ENCODE data around the gene TRIM54.
"Not testable (repeated sequence)": the region's sequence is repeated elsewhere in the genome, so short reads cannot be mapped to it uniquely, and the experiment has no call there.

Gene TRIM54

DNA sequence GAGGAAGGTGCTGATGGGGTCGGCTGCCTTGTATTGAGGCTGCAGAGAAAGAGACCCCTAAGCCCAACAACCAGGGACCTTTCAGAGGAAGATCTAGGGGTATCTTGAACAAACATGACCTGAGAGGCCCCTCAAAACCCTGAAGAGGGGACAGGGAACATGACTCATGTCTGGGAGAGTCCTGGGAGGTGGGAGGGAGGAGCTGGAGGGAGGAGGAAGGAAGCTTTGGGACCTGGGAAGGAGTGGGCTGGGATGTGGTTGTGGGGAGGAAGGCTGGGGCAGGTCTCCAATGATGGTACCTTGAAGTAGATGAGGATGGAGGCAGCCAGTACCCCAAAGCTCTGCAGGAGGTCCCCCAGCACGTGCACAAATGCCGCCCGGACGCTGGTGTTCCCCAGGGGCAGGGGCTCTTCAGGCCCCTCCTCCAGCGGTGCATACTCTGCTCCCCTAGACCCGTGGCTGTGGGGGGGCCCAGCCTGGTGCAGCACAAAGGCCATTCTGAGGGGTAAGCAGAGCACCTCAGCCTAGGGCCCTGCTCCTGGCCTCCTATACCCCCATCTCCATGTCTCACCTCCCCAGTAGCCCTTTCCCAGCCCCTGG, 25.3 kb upstream of the TRIM54 start:
- H3K4me3 ChIP-seq (ENCODE audit: low read depth, low read length): no peak overlapping the region

DNA sequence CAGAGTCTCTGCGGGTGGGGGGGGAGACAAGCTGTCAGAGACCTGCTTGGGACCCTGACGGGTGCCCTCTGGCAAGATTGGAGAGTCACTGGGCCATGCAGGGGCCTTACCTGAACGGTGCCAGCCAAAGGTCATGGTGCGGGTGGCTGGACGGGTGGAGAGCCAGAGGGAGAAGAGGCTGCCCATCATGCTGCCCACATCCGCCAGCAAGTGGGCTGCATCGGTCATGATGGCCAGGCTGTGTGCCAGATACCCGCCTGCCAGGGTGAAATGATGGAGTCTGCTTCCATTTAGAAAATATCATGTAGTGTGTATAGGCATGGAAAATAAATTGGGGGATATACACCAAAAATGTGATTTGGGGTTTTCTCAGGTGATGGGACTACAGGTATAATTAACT, 24.2 kb upstream of the TRIM54 start:
- no peak overlapping the region for H3K4me3 ChIP-seq (ENCODE audit: low read depth, low read length)

DNA sequence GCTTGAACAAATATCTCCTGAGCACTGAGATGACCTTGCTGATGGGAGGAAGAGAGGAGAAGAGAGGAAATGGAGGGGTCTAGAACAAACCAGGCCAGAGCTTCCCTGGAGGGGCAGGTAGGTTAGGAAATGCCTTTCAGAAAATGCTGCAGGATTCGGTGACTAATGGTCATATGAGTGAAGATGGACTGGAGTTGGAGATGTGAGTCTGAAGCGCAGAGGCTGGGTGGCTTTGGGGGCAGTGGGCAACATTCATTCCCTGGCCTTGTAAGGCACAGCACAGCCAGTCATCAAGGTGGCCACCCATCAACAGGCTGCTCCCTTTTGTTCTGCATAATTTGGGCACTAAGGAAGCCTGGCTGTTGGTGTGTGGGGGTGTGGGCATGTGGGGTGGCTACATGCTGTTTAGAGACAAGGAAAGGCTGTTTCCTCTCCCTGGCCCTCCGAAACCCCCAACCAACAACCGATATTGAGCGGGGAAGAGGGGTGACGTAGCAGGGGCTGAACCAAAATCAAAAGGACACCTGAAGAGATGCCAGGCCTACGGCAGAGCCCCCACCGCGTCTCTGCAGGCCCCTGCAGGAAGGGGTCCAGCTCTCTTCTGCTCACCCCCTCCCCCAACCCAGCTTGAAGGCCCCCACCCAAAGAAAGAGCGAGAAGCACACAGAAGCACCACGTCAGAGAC, 20.8 kb upstream of the TRIM54 start:
- peak overlapping the region; percentile 24 for H3K4me3 ChIP-seq (ENCODE audit: low read depth, low read length)

DNA sequence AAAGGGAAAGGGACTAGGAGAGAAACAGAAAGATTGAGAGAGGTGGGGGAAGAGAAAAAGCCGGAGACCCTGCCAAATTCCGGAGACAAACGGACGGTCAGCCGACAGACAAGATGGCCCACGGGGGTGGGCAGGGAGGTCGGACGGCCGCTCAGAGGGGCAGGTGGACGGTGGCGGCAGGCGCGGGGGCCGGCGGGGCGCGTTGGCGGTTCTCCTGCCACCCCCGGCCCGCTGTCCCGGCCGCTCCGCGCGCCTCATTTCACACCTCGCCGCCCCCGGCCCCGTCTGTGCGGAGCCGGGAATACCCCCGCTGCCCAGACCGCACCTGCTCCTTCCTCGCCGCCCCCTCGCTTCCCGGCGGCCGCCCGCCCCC, 20.3 kb upstream of the TRIM54 start:
- H3K4me3 ChIP-seq (ENCODE audit: low read depth, low read length): peak overlapping the region; percentile 24

DNA sequence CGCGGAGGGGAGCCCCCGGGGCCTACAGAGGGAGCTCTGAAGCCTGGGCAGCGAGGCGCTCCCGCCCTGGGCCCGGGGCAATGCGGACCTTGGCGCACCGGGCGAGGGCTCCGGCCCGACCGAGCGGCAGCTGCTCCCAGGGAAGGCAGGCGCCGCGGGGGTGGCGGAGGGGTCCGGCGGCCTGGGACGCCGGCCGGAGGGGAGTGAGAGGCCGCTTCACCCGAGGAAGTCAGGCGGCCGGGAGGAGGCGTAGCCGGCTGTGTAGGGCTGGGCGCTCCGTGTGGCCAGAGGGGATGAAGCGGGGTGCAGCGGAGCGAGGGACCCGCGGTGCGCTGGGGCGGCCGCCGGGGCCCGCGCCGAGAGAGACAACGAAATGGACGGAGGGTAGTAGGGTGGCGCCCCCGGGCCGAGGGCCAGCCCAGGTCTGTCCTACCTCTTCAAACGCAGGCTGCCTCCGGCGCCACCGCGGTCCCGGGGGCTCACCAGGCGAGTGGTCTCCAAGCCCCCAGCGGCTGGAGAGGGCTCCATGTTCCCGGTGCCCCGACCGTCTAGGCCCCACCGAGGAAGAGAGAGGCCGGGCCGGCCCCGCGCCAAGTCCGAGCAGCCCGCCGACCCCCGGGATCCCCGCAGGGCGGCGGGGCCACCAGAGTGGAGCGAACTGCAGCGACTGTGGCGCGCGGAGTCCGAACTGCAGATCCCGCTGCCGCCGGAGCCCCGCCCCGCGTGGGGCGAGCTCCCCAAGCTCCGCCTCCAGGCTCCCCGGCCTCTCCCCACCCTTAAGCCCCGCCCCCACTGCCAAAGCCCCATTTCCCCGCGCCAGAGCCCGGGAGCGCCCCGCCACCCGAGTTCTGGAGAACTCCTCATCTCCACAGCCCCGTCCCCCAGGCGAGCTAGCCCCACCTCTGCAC, 19.6 kb upstream of the TRIM54 start, which contains the start of gene SLC30A3:
Gene SLC30A3 (minus strand): TSS at position 669 of the 908 bp plus-strand sequence. CDS start 141 bp downstream, at position 528.
- peak within 1 kb of the TSS; percentile 53 for H3K4me3 ChIP-seq (ENCODE audit: low read depth, low read length)

DNA sequence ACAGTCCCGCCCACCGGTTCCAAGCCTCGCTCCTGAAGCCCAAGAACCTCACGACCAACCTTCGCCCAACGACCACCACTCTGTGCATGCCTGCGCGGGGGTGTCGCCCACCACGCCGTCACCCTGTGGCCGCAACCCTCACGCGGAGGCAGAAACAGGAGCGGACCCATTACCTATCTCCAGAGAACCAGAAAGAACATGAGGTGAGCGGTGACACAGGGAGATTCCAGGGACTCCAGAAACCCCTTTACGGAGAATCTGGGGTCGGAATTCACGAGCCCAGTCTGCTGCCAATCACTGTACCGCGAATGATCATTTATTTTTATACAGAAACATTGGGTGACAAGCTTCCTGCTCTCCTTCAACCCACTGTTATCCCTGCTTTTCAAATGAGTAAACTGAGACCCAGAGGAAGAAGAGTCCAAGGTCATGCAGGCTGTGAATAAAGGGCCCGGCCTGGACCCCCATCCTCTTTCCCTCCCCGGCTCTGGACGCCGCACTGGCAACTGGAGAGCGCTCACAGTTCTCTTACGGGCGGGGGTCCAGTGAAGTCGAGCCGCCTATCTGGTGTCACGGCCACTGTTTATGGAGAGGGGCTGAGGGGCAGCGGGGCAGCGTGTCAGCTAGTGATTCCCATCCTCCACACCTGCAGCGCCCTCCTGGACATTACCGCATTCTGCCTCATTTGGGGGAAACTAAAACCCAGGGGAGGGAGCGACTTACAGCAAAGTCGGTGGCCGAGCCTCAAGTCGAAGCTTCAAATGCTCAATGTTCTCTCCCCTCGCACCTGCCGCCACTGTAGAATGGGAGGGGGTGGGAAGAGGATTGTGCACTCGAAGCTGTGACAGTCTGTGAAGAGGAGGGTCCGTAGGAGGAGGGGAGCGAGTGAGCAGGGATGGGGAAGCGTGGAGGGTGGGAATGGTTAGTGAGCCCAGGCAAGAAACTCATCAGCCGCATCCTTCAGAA, 18.7 kb upstream of the TRIM54 start:
- peak overlapping the region; percentile 27 for H3K4me3 ChIP-seq (ENCODE audit: low read depth, low read length)

DNA sequence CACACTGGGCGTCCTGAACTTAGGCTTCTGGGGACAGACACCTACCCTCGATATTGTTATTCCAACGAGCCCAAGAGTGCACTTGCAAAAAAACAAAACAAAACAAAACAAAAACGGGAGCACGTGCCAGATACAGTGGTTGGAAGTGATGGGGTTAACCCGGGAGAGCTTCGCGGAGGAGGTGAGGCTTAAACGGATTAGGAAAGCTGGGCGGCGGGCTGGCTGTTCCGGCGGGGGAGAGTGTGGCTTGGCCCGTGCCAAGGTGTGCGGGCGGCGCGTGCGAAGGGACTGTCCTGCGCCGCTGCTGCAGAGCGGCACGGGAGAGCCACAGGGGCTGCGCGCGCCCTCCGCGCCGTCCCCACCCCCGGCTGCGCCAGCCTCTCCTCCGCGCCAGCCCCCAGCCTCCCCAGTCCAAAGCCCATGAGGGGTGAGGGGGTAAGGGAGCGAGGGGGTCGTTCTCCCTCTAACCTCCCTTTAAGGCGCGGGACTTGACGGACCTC, 17.9 kb upstream of the TRIM54 start:
- peak overlapping the region; percentile 48 for H3K4me3 ChIP-seq (ENCODE audit: low read depth, low read length)

DNA sequence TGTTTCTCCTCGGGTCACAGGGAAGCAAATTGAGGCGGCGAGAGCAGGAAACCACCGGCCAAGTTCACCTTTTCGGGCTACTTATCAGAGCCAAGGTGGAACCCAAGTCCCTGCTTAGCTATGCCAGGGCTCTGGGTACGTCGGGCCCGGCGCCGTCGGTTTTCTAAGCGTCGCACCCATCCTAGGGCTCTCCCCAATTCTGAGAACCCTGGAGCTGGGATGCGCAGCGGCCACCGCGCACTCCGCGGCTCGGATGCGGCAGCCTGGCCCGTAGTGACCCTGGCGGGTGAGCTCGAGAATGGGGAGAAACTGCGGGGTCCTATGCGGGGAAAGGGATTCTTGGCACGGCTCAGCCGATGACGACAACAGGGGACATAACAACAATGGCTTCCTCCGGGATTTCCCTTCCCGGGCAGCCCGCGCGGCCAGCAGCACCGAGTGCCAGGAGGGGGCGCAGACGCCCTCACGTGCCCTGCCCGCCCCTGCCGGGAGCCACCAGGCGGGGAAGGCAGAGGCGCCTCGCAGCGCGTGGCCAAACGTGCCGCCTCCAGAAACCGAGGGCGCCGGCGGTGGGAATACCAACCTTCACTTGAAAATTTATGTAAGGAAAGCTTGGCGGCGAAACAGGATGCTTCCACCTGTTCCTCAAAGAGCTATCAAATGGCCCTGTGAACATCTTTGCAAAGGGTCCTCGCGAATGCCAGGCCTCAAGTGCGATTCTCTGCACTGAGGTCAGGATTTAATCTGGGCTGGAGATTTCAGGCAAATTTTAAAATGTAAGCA, 17.3 kb upstream of the TRIM54 start:
- H3K4me3 ChIP-seq (ENCODE audit: low read depth, low read length): peak overlapping the region; percentile 48

DNA sequence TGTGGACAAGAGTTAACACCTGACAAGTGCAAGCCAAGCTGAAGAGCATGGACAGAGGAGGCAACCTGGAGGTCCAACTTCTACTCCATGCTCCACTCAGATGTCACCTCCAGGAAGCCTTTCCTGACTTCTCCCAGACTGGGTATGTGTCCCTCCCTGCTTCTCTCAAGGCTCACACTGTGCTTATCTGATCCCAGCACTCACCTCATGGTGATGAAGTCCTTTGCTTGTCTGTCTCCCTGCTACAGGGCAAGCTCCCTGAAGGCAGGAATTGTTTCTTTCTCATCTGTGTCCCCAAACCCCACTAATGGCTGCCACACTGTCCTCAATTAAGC, 16.7 kb upstream of the TRIM54 start:
- H3K4me3 ChIP-seq (ENCODE audit: low read depth, low read length): no peak overlapping the region

DNA sequence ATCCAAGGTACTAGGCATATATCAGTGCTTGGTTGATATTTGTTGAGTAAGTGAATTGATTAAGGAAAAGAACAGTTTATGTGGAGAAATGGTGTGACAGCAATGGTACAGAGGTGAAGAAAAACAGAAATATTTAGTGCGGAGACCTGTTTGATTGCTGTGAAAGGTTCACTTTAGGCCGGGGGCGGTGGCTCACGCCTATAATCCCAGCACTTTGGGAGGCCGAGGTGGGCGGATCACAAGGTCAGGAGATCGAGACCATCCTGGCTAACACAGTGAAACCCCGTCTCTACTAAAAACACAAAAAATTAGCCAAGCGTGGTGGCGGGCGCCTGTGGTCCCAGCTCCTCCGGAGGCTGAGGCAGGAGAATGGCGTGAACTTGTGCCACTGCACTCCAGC, 13.9 kb upstream of the TRIM54 start:
- not testable (repeated sequence) for H3K4me3 ChIP-seq (ENCODE audit: low read depth, low read length)

DNA sequence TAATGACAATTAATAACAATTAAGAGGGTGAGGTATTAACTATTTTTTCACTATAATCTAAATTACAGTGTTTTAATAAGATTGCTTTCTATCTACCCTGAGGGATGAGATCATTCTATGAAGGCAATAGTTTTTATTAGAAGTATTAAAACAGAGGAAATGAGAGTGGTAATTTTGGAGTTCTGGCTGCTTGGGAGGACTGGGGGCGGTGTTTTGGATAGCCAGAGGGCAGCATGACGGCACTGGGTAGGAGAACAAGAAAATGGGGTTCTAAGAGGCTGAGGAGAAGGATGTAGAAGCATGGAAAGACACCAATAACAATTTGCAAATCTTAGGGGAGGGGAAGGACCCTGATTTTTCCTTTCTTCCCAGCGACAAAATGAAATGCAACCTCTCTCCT, 12.1 kb upstream of the TRIM54 start:
- H3K4me3 ChIP-seq (ENCODE audit: low read depth, low read length): no peak overlapping the region

DNA sequence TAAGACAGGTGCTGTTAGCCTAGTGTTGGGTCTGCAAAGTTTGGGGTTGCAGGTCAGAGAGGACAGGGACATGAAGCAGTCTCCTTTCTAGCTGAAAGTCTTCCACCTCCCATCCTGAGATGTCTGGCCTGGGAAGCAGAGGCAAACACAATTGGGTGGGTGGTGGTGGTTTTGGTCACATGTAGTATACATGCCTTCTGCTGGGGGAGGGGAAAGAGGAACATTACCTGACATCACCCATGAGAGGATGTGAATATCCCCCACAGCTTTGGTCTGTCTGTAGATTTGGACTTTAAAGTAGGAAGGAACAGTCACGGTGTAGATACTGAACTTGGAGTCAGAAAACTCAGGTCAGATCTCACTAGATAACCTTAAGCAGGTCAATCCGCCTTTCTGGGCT, 11.6 kb upstream of the TRIM54 start:
- no peak overlapping the region for H3K4me3 ChIP-seq (ENCODE audit: low read depth, low read length)

DNA sequence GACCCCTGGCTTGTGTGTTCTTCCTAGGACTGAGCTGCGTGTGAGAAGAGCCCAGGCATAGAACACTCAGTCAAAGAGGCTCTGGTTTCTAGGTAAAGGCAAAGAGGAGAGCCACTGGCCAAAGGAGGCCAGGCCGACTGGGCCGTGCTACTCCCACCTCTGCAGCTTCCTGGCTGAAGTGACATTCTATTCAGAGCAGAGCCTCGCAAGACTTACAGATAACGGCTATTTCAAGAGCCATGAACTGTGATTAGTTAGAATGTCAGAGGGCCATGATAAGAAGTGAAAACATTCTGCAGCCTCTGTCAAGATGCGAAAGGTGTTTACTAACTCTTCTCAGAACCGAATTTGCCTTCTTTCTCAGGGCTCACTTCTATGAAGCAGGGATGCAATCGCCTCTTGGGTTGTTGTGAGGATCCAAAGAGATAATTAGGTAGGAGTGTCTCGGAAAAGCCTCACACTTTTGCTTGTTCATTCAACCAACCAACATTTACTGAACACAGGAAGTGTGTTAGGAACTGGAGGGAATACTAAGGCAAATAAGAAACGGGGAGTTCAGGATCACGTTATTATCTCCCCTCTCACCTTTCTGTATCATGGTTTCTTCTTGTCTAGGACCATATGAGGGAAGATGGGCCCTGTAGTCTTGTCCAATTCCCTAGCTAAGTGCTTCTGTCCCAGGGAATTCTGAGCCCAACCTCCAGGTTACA, 10.4 kb upstream of the TRIM54 start:
- no peak overlapping the region for H3K4me3 ChIP-seq (ENCODE audit: low read depth, low read length)

DNA sequence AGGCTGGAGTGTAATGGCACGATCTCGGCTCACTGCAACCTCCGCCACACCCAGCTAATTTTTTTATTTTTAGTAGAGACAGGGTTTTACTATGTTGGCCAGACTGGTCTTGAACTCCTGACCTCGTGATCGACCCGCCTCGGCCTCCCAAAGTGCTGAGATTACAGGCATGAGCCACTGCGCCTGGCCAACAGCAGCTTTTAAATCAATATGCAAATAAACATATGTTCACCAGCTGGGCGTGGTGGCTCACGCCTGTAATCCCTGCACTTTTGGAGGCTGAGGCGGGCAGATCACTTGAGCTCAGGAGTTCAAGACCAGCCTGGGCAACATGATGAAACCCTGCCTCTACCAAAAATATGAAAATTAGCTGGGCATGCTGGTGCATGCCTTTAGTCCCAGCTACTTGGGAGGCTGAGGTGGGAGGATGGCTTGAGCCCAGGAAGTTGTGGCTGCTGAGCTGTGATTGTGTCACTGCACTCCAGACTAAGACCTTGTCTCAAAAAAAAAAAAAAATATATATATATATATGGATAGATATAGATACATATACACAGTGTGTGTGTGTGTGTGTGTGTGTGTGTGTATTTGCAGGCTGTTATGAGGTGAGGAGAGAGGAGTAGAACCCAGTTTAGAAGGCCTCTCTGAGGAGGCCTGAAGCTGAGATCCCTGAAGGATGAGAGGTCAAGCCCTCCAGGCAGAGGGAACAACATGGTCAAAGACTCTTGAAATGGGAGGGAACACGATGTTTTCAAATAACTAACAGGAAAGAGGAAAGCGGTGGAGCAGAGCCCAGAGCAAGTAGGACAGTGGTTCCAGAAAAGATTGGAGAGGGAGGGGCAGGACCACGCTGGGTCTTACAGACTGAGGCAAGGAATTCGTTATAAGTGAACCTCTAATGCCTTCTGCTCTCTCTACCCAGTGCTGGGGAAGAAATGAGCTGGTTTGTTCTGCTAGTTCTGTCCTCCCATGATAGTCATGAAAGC, 9.4 kb upstream of the TRIM54 start:
- not testable (repeated sequence) for H3K4me3 ChIP-seq (ENCODE audit: low read depth, low read length)

DNA sequence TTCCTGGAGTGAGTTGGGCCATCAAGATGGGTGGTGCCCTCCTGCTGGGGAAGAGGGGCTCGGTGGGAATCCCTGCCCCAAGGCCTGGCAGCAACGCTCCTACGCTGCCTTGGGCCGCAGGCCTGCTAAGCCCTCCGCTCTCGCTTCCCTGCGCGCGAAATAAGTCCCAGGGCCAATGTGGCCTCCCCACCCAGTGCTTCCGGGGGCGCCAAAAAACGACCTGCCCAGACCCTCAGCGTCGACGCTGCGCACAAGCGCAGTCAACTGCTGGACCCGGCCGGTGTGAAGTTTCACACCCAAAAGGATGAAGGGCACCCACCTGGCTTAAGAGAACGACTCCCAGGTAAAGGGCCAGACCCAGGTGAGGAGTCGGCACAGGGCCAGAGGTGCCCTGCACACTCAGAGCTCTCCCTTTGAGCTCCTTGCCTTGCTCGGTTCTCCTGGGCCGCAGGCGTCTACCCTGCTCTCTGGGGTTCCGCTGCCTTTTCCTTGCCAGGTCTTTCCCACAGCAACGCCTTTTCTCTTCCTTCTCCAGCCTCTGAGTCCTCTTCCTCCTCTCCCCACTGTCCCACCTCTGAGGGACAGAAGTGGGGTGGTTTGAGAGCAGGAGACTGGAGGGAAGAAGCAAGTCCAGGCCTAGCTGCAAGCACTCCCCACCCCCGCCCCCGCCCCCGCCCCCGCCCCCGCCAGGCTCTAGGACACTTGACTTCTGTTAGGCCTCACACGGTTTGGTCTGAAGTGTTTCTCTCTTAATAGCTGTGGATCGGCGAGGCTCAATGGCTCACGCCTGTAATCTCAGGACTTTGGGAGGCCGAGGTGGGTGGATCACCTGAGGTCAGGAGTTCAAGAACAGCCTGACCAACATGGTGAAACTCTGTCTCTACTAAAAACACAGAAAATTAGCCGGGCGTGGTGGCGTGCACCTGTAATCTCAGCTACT, 6.7 kb upstream of the TRIM54 start, which contains the start of gene DNAJC5G:
Gene DNAJC5G (plus strand): TSS at position 223 of the 940 bp plus-strand sequence. CDS start 1,296 bp downstream, outside the sequence.
- H3K4me3 ChIP-seq (ENCODE audit: low read depth, low read length): no peak within 1 kb of the TSS

DNA sequence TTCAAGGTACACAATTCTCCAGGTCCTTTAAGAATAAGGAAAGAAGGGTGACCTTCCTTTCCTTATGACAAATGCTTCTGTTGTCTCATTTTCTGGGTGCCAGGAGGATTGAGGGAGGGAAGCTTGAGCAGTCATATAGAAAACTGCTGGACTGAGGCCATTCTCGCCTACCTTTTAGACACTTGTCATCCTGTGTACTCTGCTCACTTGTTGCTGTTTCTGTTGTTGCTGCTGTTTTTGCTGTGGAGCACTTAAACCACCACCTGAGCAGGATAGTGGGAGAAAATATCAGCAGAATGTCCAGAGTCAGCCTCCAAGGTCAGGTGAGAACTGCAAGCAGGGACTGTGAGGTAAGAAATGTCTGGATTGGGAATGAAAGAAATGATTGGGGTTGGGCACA, 4.2 kb upstream of the TRIM54 start:
- no peak overlapping the region for H3K4me3 ChIP-seq (ENCODE audit: low read depth, low read length)

DNA sequence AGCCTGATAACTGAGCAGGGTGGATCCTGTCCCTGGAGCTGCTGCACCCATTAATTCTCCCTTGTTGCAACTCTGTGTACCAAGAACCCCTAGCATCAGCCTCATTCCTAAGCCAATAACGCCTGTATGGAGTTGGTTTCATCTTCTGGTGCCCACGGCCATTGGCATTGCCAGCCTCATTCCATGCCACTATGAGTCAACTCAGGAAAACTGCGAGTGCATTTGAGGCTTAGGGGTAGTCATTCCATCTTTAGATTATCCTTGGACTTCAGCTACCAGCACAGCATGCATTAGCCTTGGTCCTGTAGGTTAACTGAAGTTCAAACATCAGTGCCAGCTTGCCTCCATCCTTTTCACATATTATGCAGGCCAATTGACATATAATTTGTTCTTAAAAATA, 1.4 kb upstream of the TRIM54 start:
- no peak overlapping the region for H3K4me3 ChIP-seq (ENCODE audit: low read depth, low read length)
